Neuronal stem cell (in vitro differentiated cells): ENCODE measurements around the gene NAAA.

Source experiments
- DNase-seq: peaks from one replicate; pipeline ENCODE4 v3.0.0-alpha.2; 2013; ENCODE audit warnings: low spot score
- H2AFZ ChIP-seq: one replicate; pipeline ENCODE4 v1.6.1; 2013; ENCODE audit warnings: mild to moderate bottlenecking, low read length, inconsistent platforms
- H2AK5ac ChIP-seq: 2 replicates; pipeline ENCODE4 v1.6.1; 2013; ENCODE audit warnings: low read depth, mild to moderate bottlenecking, inconsistent platforms, low read length, moderate library complexity, mixed read lengths
- H2BK120ac ChIP-seq: 2 replicates; pipeline ENCODE4 v1.6.1; 2013; ENCODE audit warnings: low read depth, mild to moderate bottlenecking, inconsistent platforms, low read length, moderate library complexity, mixed read lengths
- H2BK12ac ChIP-seq: one replicate; pipeline ENCODE4 v1.6.1; 2013; ENCODE audit warnings: low read length, inconsistent platforms
- H2BK15ac ChIP-seq: 2 replicates; pipeline ENCODE4 v1.6.1; 2013; ENCODE audit warnings: mild to moderate bottlenecking, low read length, inconsistent platforms, mixed read lengths
- H2BK5ac ChIP-seq: one replicate; pipeline ENCODE4 v1.6.1; 2013; ENCODE audit warnings: inconsistent platforms, mild to moderate bottlenecking, low read length, moderate library complexity
- H3K14ac ChIP-seq: one replicate; pipeline ENCODE4 v1.6.1; 2013; ENCODE audit warnings: low read length, inconsistent platforms
- H3K18ac ChIP-seq: 2 replicates; pipeline ENCODE4 v1.6.1; 2013; ENCODE audit warnings: low read length, inconsistent platforms
- H3K23ac ChIP-seq: 2 replicates; pipeline ENCODE4 v1.6.1; 2013; ENCODE audit warnings: low read depth, mild to moderate bottlenecking, mixed read lengths, low read length, inconsistent platforms; ENCODE audit not compliant: poor library complexity
- H3K27ac ChIP-seq: replicated peaks from 3 replicates; pipeline ENCODE4 v1.5.1; 2013; ENCODE audit warnings: low read length, inconsistent platforms
- H3K27me3 ChIP-seq, 3 experiments: 2 replicates each; pipeline ENCODE4 v1.6.1; 2013; ENCODE audit warnings: low read length in 3 of 3, mild to moderate bottlenecking in 2 of 3, inconsistent platforms in 1 of 3, low read depth in 1 of 3, mixed read lengths in 1 of 3, moderate library complexity in 1 of 3; ENCODE audit not compliant: control insufficient read depth in 3 of 3, insufficient read depth in 3 of 3
- H3K36me3 ChIP-seq, 2 donors: replicated peaks in 1 of 2; 2 replicates each; pipeline ENCODE4 v1.6.1; 2013; ENCODE audit warnings: low read length in 2 of 2; ENCODE audit not compliant: control insufficient read depth in 2 of 2, insufficient read depth in 2 of 2
- H3K4ac ChIP-seq: 2 replicates; pipeline ENCODE4 v1.6.1; 2013; ENCODE audit warnings: inconsistent platforms, mild to moderate bottlenecking, low read length, moderate library complexity
- H3K4me1 ChIP-seq, 2 donors: 1 replicate in 1 of 2; 2 replicates in 1 of 2; pipeline ENCODE4 v1.6.1; 2013; ENCODE audit warnings: low read length in 2 of 2, low read depth in 1 of 2; ENCODE audit not compliant: control insufficient read depth in 2 of 2, insufficient read depth in 1 of 2
- H3K4me2 ChIP-seq: one replicate; pipeline ENCODE4 v1.6.1; 2013; ENCODE audit warnings: mild to moderate bottlenecking, low read length, inconsistent platforms; ENCODE audit not compliant: insufficient read depth, poor library complexity, severe bottlenecking
- H3K4me3 ChIP-seq, 2 donors: 2 replicates each; pipeline ENCODE4 v1.5.1; 2013; ENCODE audit warnings: low read length in 2 of 2, mild to moderate bottlenecking in 2 of 2, inconsistent platforms in 1 of 2, moderate library complexity in 1 of 2
- H3K79me1 ChIP-seq: one replicate; pipeline ENCODE4 v1.6.1; 2013; ENCODE audit warnings: low read depth, mild to moderate bottlenecking, inconsistent platforms, low read length, moderate library complexity
- H3K9ac ChIP-seq: one replicate; pipeline ENCODE4 v1.6.1; 2013; ENCODE audit warnings: mild to moderate bottlenecking, low read depth, low read length, inconsistent platforms; ENCODE audit not compliant: poor library complexity
- H3K9me3 ChIP-seq, 2 donors: replicated peaks in 1 of 2; 2 replicates each; pipeline versions ENCODE3 to v1.6.1; 2013; ENCODE audit warnings: low read length in 2 of 2, mild to moderate bottlenecking in 2 of 2, inconsistent platforms in 1 of 2, low read depth in 1 of 2, mixed read lengths in 1 of 2, moderate library complexity in 1 of 2; ENCODE audit not compliant: control insufficient read depth in 2 of 2, insufficient read depth in 1 of 2
- H4K8ac ChIP-seq: one replicate; pipeline ENCODE4 v1.6.1; 2013; ENCODE audit warnings: low read depth, mild to moderate bottlenecking, inconsistent platforms, low read length, moderate library complexity
- H4K91ac ChIP-seq: one replicate; pipeline ENCODE4 v1.6.1; 2013; ENCODE audit warnings: low read length, low read depth, mild to moderate bottlenecking, inconsistent platforms; ENCODE audit not compliant: poor library complexity
- WGBS, 2 donors: extraction: QIAGEN DNeasy Blood & Tissue Kit; methylation state at CpG; one replicate each; pipeline ENCODE4 v1.1.7; 2013; ENCODE audit warnings: missing lambda C conversion rate in 2 of 2, mixed read lengths in 1 of 2; ENCODE audit not compliant: insufficient read length in 2 of 2, insufficient replicate concordance in 1 of 2; ENCODE audit errors: extremely low coverage in 2 of 2; 5-methylcytosine and 5-hydroxymethylcytosine counted together

Gene NAAA

GRCh38 chr4:75976177-75976576, 35.4 kb upstream of the NAAA start:
- no peak for DNase-seq
- Histone ChIP-seq H2BK15ac (no peak overlapping the region), H4K8ac (no peak overlapping the region), H3K23ac (no peak overlapping the region), H3K4me2 (no peak overlapping the region), H3K9ac (no peak overlapping the region), H3K36me3 (peaks cover 22 to 92% of the 10 kb centered on the region in 2 donors), H3K18ac (no peak overlapping the region), H3K79me1 (no peaks in the 10 kb centered on the region), H4K91ac (no peak overlapping the region), H3K14ac (no peak overlapping the region), H3K9me3 (peaks cover 0 to 16% of the 10 kb centered on the region in 2 donors), H3K4me3 (no peak overlapping the region), H3K27me3 (no peaks in the 10 kb centered on the region), H3K4ac (no peak overlapping the region), H3K27ac (no peak overlapping the region), H2BK5ac (no peak overlapping the region), H2AFZ (no peak overlapping the region), H2AK5ac (no peak overlapping the region), H3K4me1 (no peaks in the 10 kb centered on the region), H2BK12ac (no peak overlapping the region), H2BK120ac (no peak overlapping the region)
- WGBS, 2 donors, result no CpG with 5 or more reads among the region's 2 CpGs

GRCh38 chr4:75973766-75974165, 33.0 kb upstream of the NAAA start:
- Histone ChIP-seq H2AFZ (no peak overlapping the region), H3K9me3 (peaks cover 0 to 16% of the 10 kb centered on the region in 2 donors), H3K79me1 (no peaks in the 10 kb centered on the region), H3K4me1 (no peaks in the 10 kb centered on the region), H3K4me3 (no peak overlapping the region), H2BK15ac (no peak overlapping the region), H3K4ac (no peak overlapping the region), H2BK5ac (no peak overlapping the region), H2BK12ac (no peak overlapping the region), H2AK5ac (no peak overlapping the region), H4K91ac (no peak overlapping the region), H3K14ac (no peak overlapping the region), H3K27ac (no peak overlapping the region), H2BK120ac (no peak overlapping the region), H3K18ac (no peak overlapping the region), H3K9ac (no peak overlapping the region), H4K8ac (no peak overlapping the region), H3K23ac (no peak overlapping the region), H3K36me3 (peaks cover 27 to 95% of the 10 kb centered on the region in 2 donors), H3K4me2 (no peak overlapping the region), H3K27me3 (no peaks in the 10 kb centered on the region)
- no peak for DNase-seq

GRCh38 chr4:75968084-75968483, 27.3 kb upstream of the NAAA start:
- no peak overlapping the region for H3K14ac ChIP-seq
- H2AK5ac ChIP-seq, result no peak overlapping the region
- H4K8ac ChIP-seq, result no peak overlapping the region
- H3K36me3 ChIP-seq, result peaks cover 33 to 98% of the 10 kb centered on the region in 2 donors
- H2AFZ ChIP-seq, result no peak overlapping the region
- no peak for DNase-seq
- H3K4me2 ChIP-seq, result no peak overlapping the region
- no peaks in the 10 kb centered on the region for H3K27me3 ChIP-seq
- H2BK12ac ChIP-seq, result no peak overlapping the region
- H3K4me3 ChIP-seq, result no peak overlapping the region
- no CpG with 5 or more reads among the region's 3 CpGs for WGBS, 2 donors
- no peak overlapping the region for H3K4ac ChIP-seq
- no peak overlapping the region for H3K18ac ChIP-seq
- no peak overlapping the region for H2BK15ac ChIP-seq
- H3K9ac ChIP-seq, result no peak overlapping the region
- H2BK5ac ChIP-seq, result no peak overlapping the region
- no peak overlapping the region for H2BK120ac ChIP-seq
- H3K9me3 ChIP-seq, result peaks cover 5 to 13% of the 10 kb centered on the region in 2 donors
- H3K79me1 ChIP-seq, result no peaks in the 10 kb centered on the region
- H4K91ac ChIP-seq, result no peak overlapping the region
- no peak overlapping the region for H3K23ac ChIP-seq
- no peaks in the 10 kb centered on the region for H3K4me1 ChIP-seq
- H3K27ac ChIP-seq, result no peak overlapping the region

- peaks cover 26 to 96% of the 10 kb centered on the region in 2 donors for H3K36me3 ChIP-seq
- H3K18ac ChIP-seq, result no peak overlapping the region
- no peak overlapping the region for H2BK12ac ChIP-seq
- no peak overlapping the region for H3K9ac ChIP-seq
- no peaks in the 10 kb centered on the region for H3K4me1 ChIP-seq
- DNase-seq, result no peak
- H2BK15ac ChIP-seq, result no peak overlapping the region
- H4K8ac ChIP-seq, result no peak overlapping the region
- H2BK120ac ChIP-seq, result no peak overlapping the region
- no peak overlapping the region for H4K91ac ChIP-seq
- no peaks in the 10 kb centered on the region for H3K79me1 ChIP-seq
- H3K4me3 ChIP-seq, result no peak overlapping the region
- H3K9me3 ChIP-seq, result peaks cover 5 to 13% of the 10 kb centered on the region in 2 donors
- H3K4ac ChIP-seq, result no peak overlapping the region
- no peak overlapping the region for H3K23ac ChIP-seq
- no peak overlapping the region for H3K14ac ChIP-seq
- H2AK5ac ChIP-seq, result no peak overlapping the region
- no peak overlapping the region for H3K4me2 ChIP-seq
- WGBS, 2 donors, result no CpG with 5 or more reads among the region's 2 CpGs
- no peaks in the 10 kb centered on the region for H3K27me3 ChIP-seq
- H2AFZ ChIP-seq, result no peak overlapping the region
- no peak overlapping the region for H2BK5ac ChIP-seq
- H3K27ac ChIP-seq, result no peak overlapping the region
These were observed 22.7 kb upstream of the NAAA start for GRCh38 chr4:75963558-75963957.
